GM19351 (cell line): Measurements from ENCODE around the gene TMEM229A.
"Not testable (repeated sequence)": the region's sequence is repeated elsewhere in the genome, so short reads cannot be mapped to it uniquely, and the experiment has no call there.

Experiments used
- ATAC-seq: cut with Tn5 transposase; IDR thresholded peaks from one replicate; pipeline ENCODE4 v1.9.1; 2021; ENCODE audit warnings: mild to moderate bottlenecking, moderate library complexity; ENCODE audit not compliant: unreplicated experiment

Gene TMEM229A

DNA sequence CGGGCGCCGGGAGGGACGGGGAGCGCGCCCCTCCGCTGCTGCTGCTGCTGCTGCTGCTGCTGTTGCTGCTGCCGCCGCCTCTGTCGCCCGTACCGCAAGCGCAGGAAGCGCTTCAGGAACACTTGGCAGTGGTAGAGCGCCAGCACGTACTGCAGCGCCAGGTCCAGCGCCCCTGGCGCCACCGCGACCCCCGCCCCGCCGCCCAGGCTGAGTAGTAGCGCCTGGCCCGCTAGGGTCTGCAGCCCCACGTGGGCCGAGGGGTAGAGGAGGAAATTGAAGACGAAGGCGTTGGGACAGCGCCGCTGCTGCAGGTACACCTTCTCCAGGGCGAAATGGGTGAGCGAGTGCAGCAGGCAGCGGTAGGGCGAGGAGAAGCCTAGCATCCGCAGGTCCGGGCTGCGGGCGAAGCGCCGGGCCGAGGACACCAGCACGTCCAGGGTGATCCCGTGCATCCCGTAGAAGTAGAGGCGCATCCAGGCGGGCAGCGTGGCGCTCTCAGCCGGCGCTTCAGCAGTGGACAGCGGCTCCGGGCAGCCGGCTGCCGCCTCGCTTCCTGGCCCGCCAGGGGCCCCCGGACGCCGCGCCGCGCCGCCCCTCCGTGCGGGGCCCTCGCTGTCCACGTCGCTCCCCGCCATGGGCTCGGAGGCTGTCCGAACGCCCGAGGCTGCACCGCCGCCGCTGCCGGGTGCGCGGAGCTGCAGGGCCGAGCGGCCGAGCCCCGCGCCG is at the start of gene TMEM229A:
Gene TMEM229A (minus strand): TSS at position 699 of the 726 bp plus-strand sequence. CDS start 64 bp downstream, at position 635.
- peak; percentile 51 for ATAC-seq

DNA sequence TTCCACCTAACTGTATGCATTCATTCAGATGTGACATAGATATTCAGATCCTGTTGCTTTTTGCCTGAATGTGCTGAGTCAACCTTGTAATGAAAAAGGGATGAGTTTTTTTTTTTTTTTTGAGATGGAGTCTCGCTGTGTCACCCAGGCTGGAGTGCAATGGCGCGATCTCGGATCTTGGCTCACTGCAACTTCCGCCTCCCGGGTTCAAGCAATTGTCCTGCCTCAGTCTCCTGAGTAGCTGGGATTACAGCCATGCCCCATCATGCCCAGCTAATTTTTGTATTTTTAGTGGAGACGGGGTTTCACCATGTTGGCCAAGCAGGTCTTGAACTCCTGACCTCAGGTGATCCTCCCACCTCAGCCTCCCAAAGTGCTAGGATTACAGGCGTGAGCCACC is 49.4 kb upstream of the TMEM229A start:
- not testable (repeated sequence) for ATAC-seq

DNA sequence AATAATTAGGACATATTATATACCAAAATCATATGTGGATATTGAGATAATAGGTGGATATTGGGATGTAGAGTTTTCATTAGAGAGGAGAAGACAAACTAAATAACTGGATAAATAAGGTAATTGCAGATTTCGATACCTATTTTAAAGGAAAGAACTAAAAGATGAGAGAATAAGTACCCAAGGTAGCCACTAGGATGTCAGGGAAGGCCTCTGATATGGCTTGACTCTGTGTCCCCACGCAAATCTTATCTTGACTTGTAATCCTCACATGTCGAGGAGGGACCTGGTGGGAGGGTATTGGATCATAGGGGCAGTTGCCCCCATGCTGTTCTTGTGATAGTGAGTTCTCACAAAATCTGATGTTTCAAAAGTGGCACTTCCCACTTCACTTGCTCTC is 44.7 kb upstream of the TMEM229A start:
- ATAC-seq, result no peak

DNA sequence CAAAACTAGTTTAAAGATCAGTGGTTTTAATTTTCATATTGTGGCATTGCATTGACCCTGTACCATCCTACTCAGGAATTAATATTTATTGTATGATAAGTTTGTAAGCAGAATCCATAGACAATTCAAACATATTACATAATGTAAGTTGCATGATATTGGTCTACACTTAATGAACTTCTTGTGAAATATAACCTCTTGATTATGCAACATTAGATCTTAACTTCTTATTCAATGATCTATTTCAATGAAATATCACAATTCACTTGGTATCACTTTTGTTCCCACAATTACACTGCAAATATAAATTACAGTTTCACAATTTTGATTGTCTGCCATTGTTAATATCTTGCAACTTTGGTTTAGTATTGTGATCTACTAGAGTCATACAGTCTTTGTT is 44.0 kb upstream of the TMEM229A start:
- no peak for ATAC-seq

DNA sequence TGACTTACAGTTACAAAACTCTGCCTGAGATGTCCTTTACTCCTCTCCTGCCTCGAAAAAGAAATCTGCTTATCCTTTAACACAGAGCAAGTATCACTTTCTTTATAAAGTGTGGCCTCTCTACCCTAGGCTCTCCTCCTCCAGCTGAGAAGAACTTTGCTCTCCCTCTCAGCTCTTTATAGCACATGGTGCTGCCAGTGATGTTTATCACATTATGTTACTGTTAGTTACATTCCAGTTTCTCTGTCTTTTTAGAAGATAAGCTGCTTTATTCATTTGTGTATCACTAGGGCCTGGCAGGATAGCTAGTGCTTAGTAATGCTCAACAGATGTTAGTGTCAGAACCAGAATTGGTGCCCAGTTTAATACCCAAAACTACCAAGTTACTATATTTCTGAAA is 41.1 kb upstream of the TMEM229A start:
- no peak for ATAC-seq

DNA sequence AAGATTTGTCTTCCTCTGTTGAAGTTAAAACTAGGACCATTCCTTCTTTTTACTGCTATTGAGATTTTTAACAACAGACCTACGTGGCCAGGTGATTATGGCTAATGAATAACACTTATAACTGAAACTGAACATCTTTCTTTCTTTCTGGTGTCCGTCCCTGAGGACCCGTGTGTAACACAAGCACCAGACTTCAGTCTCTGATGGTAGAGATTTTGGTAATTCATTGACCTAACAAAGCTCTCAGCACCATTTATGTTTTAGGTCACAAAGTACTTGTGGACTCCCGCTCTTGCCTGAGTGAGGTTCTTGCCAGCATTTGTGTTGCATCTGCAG is 40.4 kb upstream of the TMEM229A start:
- no peak for ATAC-seq

- no peak for ATAC-seq
Observed at GRCh38 chr7:124072603-124073309, 39.9 kb upstream of the TMEM229A start.

DNA sequence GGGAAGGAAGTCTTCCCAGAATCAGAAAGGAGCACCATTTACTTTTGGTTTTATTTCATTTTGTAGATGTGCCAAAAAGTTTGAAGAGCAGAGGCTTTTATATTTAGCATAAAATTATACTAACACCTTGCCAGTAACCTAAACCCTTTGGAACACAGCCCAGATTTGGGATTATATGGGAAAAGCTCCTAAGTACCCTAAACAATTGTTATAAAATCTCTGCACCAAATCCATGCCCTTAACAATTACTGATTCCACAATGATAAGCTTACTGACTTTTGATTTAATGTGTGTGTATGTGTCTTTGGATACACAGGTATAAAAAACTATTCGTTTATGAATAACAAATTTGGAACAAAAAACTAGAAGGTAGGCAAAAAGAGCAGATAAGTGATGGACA is 39.0 kb upstream of the TMEM229A start:
- no peak for ATAC-seq

DNA sequence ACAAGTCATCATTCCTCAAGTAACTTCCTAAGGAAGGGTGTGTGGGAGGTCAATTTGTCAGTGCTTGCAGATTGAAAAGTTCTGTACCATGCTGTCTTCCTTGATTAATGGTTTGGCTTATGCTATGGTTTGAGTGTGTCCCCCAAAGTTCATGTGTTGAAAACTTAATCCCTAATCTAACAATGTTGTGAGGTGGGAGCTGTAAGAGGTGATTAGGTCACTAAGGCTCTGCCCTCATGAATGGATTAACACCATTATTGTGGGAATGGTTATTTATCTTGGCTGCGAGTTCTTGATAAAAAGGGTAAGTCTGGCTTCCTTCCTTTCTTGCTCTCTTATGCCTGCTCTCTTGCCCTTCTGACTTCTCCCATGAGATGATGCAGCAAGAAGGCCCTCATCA is 29.3 kb upstream of the TMEM229A start:
- no peak for ATAC-seq

GRCh38 chr7:124060528-124060927 is 27.7 kb upstream of the TMEM229A start:
- ATAC-seq, result no peak

GRCh38 chr7:124059375-124059774 is 26.5 kb upstream of the TMEM229A start:
- peak; percentile 100 for ATAC-seq

DNA sequence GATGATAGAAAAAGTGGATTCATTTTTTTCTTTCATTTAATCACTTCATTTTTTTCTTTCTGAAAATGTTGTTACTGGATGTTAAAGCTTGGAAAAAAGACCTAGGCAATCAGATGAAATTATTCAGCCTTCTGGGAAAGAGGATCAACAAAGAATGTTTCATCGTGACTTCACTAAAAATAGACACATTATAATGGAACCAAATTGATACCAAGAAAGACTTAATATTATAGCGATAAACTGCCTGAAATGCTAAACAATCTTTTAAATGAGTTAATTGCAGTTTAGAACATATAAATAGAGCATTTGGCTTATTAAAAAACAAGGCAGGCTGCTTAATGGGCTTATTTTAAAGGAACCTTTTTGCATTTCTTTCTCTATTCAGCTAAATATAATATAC is 25.6 kb upstream of the TMEM229A start:
- no peak for ATAC-seq

DNA sequence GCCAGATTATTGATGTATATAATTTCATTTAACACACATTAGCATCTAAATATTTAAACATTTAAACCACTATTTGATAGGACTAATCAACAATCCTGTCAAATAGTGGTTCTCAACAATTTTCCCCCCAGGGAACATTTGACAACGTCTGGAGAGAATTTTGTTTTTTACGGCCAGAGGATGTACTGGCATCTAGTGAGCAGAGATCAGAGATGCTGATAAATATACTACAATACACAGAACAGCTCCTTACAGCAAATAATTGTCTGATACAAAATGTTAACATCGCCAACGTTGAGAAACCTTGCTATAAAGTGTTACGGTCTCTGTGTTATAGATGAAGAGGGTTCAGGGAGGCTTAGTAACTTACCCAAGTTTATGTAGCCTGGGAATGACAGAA is 25.0 kb upstream of the TMEM229A start:
- ATAC-seq, result no peak

GRCh38 chr7:124056234-124056633 is 23.4 kb upstream of the TMEM229A start:
- no peak for ATAC-seq

DNA sequence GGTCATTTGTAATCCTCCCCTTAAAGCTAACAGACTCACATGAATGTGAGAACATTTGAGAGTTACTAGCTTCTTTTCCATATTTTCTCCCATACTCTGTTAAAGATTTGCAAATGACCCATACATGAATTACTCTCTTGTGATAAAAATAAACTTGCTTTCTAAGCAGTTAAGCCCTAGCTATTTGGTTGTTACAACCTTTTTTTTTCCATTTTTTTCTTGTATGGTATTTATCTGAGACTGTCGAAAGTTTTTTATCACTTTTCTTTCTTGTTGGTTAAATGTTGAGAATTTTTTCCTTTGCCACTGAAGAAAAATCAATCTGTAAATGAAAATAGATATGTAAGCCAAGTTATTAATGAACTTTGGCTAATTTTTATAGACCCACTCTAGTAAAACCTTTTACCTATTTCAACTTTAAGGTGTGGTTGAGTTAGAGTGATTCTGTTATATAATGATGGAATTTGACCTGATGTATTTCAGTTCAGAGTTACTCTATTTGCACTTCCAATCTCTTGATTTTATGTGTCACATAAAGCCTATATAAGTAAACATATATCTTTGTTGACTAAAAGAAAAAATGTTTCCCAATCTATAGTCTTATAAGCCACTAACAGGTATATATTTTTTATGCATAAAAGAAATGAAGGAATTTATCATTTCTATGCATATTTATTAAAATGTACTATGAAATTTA is 19.0 kb upstream of the TMEM229A start:
- ATAC-seq, result no peak

GRCh38 chr7:124042826-124043225 is 10.0 kb upstream of the TMEM229A start:
- ATAC-seq, result no peak

DNA sequence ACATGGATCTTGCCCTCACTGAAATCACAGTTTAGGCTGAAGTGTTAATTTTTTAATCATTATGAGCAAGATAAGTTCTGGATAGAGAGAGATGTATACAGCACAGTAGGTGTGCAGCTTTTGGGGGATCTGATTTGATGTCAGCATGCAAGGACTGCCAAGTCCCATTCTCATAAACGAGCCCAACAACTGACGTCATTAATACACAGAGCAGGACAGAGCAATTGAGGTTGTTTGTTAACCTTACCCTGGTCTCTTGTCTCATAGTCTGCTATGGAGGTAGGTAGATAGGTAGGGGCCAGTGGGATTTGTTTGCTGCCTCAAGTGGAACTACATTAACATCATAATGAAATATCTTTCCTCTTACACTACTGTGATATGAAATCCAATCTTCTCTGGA is 8.6 kb upstream of the TMEM229A start:
- ATAC-seq, result no peak

DNA sequence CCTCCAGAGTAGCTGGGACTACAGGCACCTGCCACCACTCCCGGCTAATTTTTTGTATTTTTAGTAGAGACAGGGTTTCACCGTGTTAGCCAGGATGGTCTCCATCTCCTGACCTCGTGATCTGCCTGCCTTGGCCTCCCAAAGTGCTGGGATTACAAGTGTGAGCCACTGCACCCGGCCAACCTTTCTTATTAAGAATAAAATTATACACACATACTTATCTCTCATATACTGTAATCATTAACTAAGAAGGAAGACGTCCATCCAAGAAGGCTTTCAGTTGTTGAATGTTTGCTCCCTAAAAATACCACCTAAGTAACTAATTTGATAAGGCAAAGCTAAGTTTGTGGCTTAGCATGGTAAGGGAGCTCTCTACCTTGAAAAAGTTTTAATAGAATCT is 5.0 kb upstream of the TMEM229A start:
- not testable (repeated sequence) for ATAC-seq

GRCh38 chr7:124035706-124036105 is 2.8 kb upstream of the TMEM229A start:
- no peak for ATAC-seq

GRCh38 chr7:124034754-124035100 is 1.9 kb upstream of the TMEM229A start:
- no peak for ATAC-seq

GRCh38 chr7:124033807-124034753 is 1.2 kb upstream of the TMEM229A start:
- ATAC-seq, result no peak
